ENCODE measurements around the gene RNU6-9.

Gene RNU6-9

GRCh38 chr19:900302-901111, 7.2 kb downstream of the RNU6-9 start:
- Histone ChIP-seq H3K79me2 (ENCODE audit: control insufficient read depth, insufficient read depth, low read length, unreplicated experiment) (no peaks in the 10 kb centered on the region), H3K27me3 (ENCODE audit: insufficient read depth, low read length) (no peaks in the 10 kb centered on the region), H3K4me3 (ENCODE audit: low read depth, low read length) (no peak overlapping the region), H3K4me1 (ENCODE audit: control insufficient read depth, insufficient read depth, low read length, unreplicated experiment) (no peaks in the 10 kb centered on the region), H2AFZ (ENCODE audit: low read length, unreplicated experiment) (no peak overlapping the region), H3K27ac (ENCODE audit: low read depth, low read length) (no peak overlapping the region), H3K36me3 (ENCODE audit: insufficient read depth, low read length) (no peaks in the 10 kb centered on the region)

GRCh38 chr19:901216-902092, 8.2 kb downstream of the RNU6-9 start:
- Histone ChIP-seq H3K79me2 (ENCODE audit: control insufficient read depth, insufficient read depth, low read length, unreplicated experiment) (no peaks in the 10 kb centered on the region), H2AFZ (ENCODE audit: low read length, unreplicated experiment) (no peak overlapping the region), H3K4me3 (ENCODE audit: low read depth, low read length) (no peak overlapping the region), H3K27me3 (ENCODE audit: insufficient read depth, low read length) (no peaks in the 10 kb centered on the region), H3K4me1 (ENCODE audit: control insufficient read depth, insufficient read depth, low read length, unreplicated experiment) (no peaks in the 10 kb centered on the region), H3K36me3 (ENCODE audit: insufficient read depth, low read length) (no peaks in the 10 kb centered on the region), H3K27ac (ENCODE audit: low read depth, low read length) (no peak overlapping the region)

- Histone ChIP-seq H3K4me3 (ENCODE audit: low read depth, low read length) (no peak overlapping the region), H3K4me1 (ENCODE audit: control insufficient read depth, insufficient read depth, low read length, unreplicated experiment) (no peaks in the 10 kb centered on the region), H3K79me2 (ENCODE audit: control insufficient read depth, insufficient read depth, low read length, unreplicated experiment) (no peaks in the 10 kb centered on the region), H3K27me3 (ENCODE audit: insufficient read depth, low read length) (no peaks in the 10 kb centered on the region), H3K36me3 (ENCODE audit: insufficient read depth, low read length) (no peaks in the 10 kb centered on the region), H2AFZ (ENCODE audit: low read length, unreplicated experiment) (no peak overlapping the region), H3K27ac (ENCODE audit: low read depth, low read length) (no peak overlapping the region)
Observed at GRCh38 chr19:902093-902370, 8.7 kb downstream of the RNU6-9 start.

GRCh38 chr19:902446-903226, 9.4 kb downstream of the RNU6-9 start:
- H3K36me3 ChIP-seq (ENCODE audit: insufficient read depth, low read length) = no peaks in the 10 kb centered on the region
- H3K27me3 ChIP-seq (ENCODE audit: insufficient read depth, low read length) = no peaks in the 10 kb centered on the region
- H3K4me3 ChIP-seq (ENCODE audit: low read depth, low read length) = no peak overlapping the region
- H3K27ac ChIP-seq (ENCODE audit: low read depth, low read length) = no peak overlapping the region
- no peaks in the 10 kb centered on the region for H3K4me1 ChIP-seq (ENCODE audit: control insufficient read depth, insufficient read depth, low read length, unreplicated experiment)
- no peak overlapping the region for H2AFZ ChIP-seq (ENCODE audit: low read length, unreplicated experiment)
- no peaks in the 10 kb centered on the region for H3K79me2 ChIP-seq (ENCODE audit: control insufficient read depth, insufficient read depth, low read length, unreplicated experiment)

GRCh38 chr19:903266-903797, 10.0 kb downstream of the RNU6-9 start:
- Histone ChIP-seq H3K36me3 (ENCODE audit: insufficient read depth, low read length) (no peaks in the 10 kb centered on the region), H2AFZ (ENCODE audit: low read length, unreplicated experiment) (no peak overlapping the region), H3K27ac (ENCODE audit: low read depth, low read length) (no peak overlapping the region), H3K4me3 (ENCODE audit: low read depth, low read length) (no peak overlapping the region), H3K27me3 (ENCODE audit: insufficient read depth, low read length) (no peaks in the 10 kb centered on the region), H3K79me2 (ENCODE audit: control insufficient read depth, insufficient read depth, low read length, unreplicated experiment) (no peaks in the 10 kb centered on the region), H3K4me1 (ENCODE audit: control insufficient read depth, insufficient read depth, low read length, unreplicated experiment) (no peaks in the 10 kb centered on the region)

- no peaks in the 10 kb centered on the region for H3K36me3 ChIP-seq (ENCODE audit: insufficient read depth, low read length)
- H3K27me3 ChIP-seq (ENCODE audit: insufficient read depth, low read length) = no peaks in the 10 kb centered on the region
- H3K4me1 ChIP-seq (ENCODE audit: control insufficient read depth, insufficient read depth, low read length, unreplicated experiment) = no peaks in the 10 kb centered on the region
- no peak overlapping the region for H3K4me3 ChIP-seq (ENCODE audit: low read depth, low read length)
- no peak overlapping the region for H3K27ac ChIP-seq (ENCODE audit: low read depth, low read length)
- H3K79me2 ChIP-seq (ENCODE audit: control insufficient read depth, insufficient read depth, low read length, unreplicated experiment) = no peaks in the 10 kb centered on the region
- H2AFZ ChIP-seq (ENCODE audit: low read length, unreplicated experiment) = no peak overlapping the region
Observed at GRCh38 chr19:904545-904944, 11.3 kb downstream of the RNU6-9 start.

GRCh38 chr19:906480-906879, 13.2 kb downstream of the RNU6-9 start:
- H3K27me3 ChIP-seq (ENCODE audit: insufficient read depth, low read length) = no peaks in the 10 kb centered on the region
- H3K27ac ChIP-seq (ENCODE audit: low read depth, low read length) = no peak overlapping the region
- H3K4me1 ChIP-seq (ENCODE audit: control insufficient read depth, insufficient read depth, low read length, unreplicated experiment) = no peaks in the 10 kb centered on the region
- no peak overlapping the region for H2AFZ ChIP-seq (ENCODE audit: low read length, unreplicated experiment)
- H3K4me3 ChIP-seq (ENCODE audit: low read depth, low read length) = no peak overlapping the region
- H3K79me2 ChIP-seq (ENCODE audit: control insufficient read depth, insufficient read depth, low read length, unreplicated experiment) = peaks cover 3% of the 10 kb centered on the region
- H3K36me3 ChIP-seq (ENCODE audit: insufficient read depth, low read length) = no peaks in the 10 kb centered on the region

GRCh38 chr19:907183-907853, 14.0 kb downstream of the RNU6-9 start:
- Histone ChIP-seq H3K4me3 (ENCODE audit: low read depth, low read length) (no peak overlapping the region), H3K79me2 (ENCODE audit: control insufficient read depth, insufficient read depth, low read length, unreplicated experiment) (peaks cover 5% of the 10 kb centered on the region), H3K36me3 (ENCODE audit: insufficient read depth, low read length) (no peaks in the 10 kb centered on the region), H2AFZ (ENCODE audit: low read length, unreplicated experiment) (no peak overlapping the region), H3K4me1 (ENCODE audit: control insufficient read depth, insufficient read depth, low read length, unreplicated experiment) (no peaks in the 10 kb centered on the region), H3K27me3 (ENCODE audit: insufficient read depth, low read length) (no peaks in the 10 kb centered on the region), H3K27ac (ENCODE audit: low read depth, low read length) (no peak overlapping the region)

- Histone ChIP-seq H3K4me1 (ENCODE audit: control insufficient read depth, insufficient read depth, low read length, unreplicated experiment) (no peaks in the 10 kb centered on the region), H3K36me3 (ENCODE audit: insufficient read depth, low read length) (no peaks in the 10 kb centered on the region), H3K4me3 (ENCODE audit: low read depth, low read length) (no peak overlapping the region), H3K27me3 (ENCODE audit: insufficient read depth, low read length) (no peaks in the 10 kb centered on the region), H3K27ac (ENCODE audit: low read depth, low read length) (no peak overlapping the region), H2AFZ (ENCODE audit: low read length, unreplicated experiment) (no peak overlapping the region), H3K79me2 (ENCODE audit: control insufficient read depth, insufficient read depth, low read length, unreplicated experiment) (peaks cover 5% of the 10 kb centered on the region)
Observed at GRCh38 chr19:911197-912033, 18.1 kb downstream of the RNU6-9 start.

All from ACC112 (cell line).